Measurements from ENCODE around the gene RAD51D. TPM values are rescaled to one million over a fixed set of nuclear protein-coding genes. Genes with fewer than 3 reads are reported as not detected.

The RAD51D gene
- total RNA-seq, 2 experiments from 2014 or later = 6.2 to 8.6 TPM

- Histone ChIP-seq H3K4me1 (ENCODE audit: insufficient read depth, low read length) (peaks cover 57% of the 10 kb centered on the region), H3K36me3 (ENCODE audit: insufficient read depth, low read length) (no peaks in the 10 kb centered on the region), H3K4me3 (ENCODE audit: low read length) (no peak overlapping the region), H3K27ac (ENCODE audit: low read depth in 1 of 2, low read length in 2 of 2) (no peak overlapping the region), H3K27me3 (ENCODE audit: control insufficient read depth in 1 of 2, insufficient read depth in 2 of 2, low read length in 2 of 2) (no peaks in the 10 kb centered on the region), H3K9me3 (ENCODE audit: control insufficient read depth in 1 of 2, insufficient read depth in 1 of 2, low read length in 2 of 2) (no peaks in the 10 kb centered on the region)
- peak overlapping the region; percentile 57 for H3K4me3 Mint-ChIP-seq
- peaks cover 82% of the 10 kb centered on the region for H3K4me1 Mint-ChIP-seq (ENCODE audit: low read depth)
- POLR2A ChIA-PET = no interaction called here
- no peaks in the 10 kb centered on the region for H3K9me3 Mint-ChIP-seq
- CTCF ChIA-PET = interaction anchor here (0.8 kb wide), 1 partner anchor 8 kb away, joined by 3 read pairs; no protein-coding TSS in a partner anchor
- ATAC-seq (ENCODE audit: poor library complexity) (no peak), DNase-seq (peak in 1 of 14 experiments; percentile 37)
- TF ChIP-seq CTCF (IDR thresholded peaks at IDR 0.05) = no peak
- H3K36me3 Mint-ChIP-seq (ENCODE audit: low read depth) = peaks cover 42% of the 10 kb centered on the region
- H3K27ac Mint-ChIP-seq = peak overlapping the region; percentile 85
- no peaks in the 10 kb centered on the region for H3K27me3 Mint-ChIP-seq
- intact Hi-C loops (cut with DNase I, micrococcal nuclease) = no loop called here
These were observed 63.6 kb downstream of the RAD51D start for GRCh38 chr17:35056013-35056412.

DNA sequence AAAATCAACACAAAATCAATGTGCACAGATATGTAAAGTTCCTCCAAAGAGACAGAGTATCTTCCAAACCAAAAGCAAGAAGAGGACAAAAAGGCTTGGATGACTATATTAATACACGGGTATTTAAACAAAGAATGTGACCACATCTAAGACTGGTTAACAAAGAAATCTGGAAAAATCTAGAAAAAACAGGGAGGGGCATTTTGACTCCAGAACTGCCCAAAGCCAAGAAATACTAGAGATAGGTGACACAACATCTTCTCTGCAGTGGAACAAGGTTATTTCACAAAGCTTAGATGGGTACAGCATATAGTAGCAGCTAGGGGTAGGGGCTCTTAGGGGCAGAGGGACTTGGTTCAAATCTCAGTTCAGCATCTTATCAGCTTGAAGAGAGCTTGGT is 66.5 kb downstream of the RAD51D start:
- H3K4me1 ChIP-seq (ENCODE audit: insufficient read depth, low read length) = peaks cover 82% of the 10 kb centered on the region
- POLR2A ChIA-PET = interaction anchor here (0.8 to 7.5 kb wide), 7 partner anchors 8 to 92 kb away, joined by 3 to 77 read pairs (median 4); partner anchors contain the start of genes CCT6B, RFFL and ZNF830
- peak overlapping the region; percentile 78 to 85 for H3K27ac ChIP-seq (ENCODE audit: low read depth in 1 of 2, low read length in 2 of 2)
- no peaks in the 10 kb centered on the region for H3K9me3 Mint-ChIP-seq
- CTCF ChIA-PET = interaction anchor here (0.8 to 2.8 kb wide), 5 partner anchors 10 to 37 kb away, joined by 3 to 14 read pairs (median 5); partner anchors contain the start of gene RFFL
- no peaks in the 10 kb centered on the region for H3K27me3 ChIP-seq (ENCODE audit: control insufficient read depth in 1 of 2, insufficient read depth in 2 of 2, low read length in 2 of 2)
- ATAC-seq (ENCODE audit: poor library complexity) (no peak), DNase-seq (no peak)
- no peak overlapping the region for H3K4me3 ChIP-seq (ENCODE audit: low read length)
- no peaks in the 10 kb centered on the region for H3K27me3 Mint-ChIP-seq
- H3K4me3 Mint-ChIP-seq = peak overlapping the region; percentile 69
- no peaks in the 10 kb centered on the region for H3K9me3 ChIP-seq (ENCODE audit: control insufficient read depth in 1 of 2, insufficient read depth in 1 of 2, low read length in 2 of 2)
- no peaks in the 10 kb centered on the region for H3K36me3 ChIP-seq (ENCODE audit: insufficient read depth, low read length)
- intact Hi-C loops (cut with DNase I, micrococcal nuclease) = loop anchor here in 1 of 2 experiments (5.0 kb wide), 1 partner anchor 34 kb away; no protein-coding TSS in a partner anchor
- H3K36me3 Mint-ChIP-seq (ENCODE audit: low read depth) = peaks cover 20% of the 10 kb centered on the region
- H3K4me1 Mint-ChIP-seq (ENCODE audit: low read depth) = peaks cover 80% of the 10 kb centered on the region
- peak overlapping the region; percentile 92 for H3K27ac Mint-ChIP-seq
- no peak for TF ChIP-seq CTCF (IDR thresholded peaks at IDR 0.05)

- no peaks in the 10 kb centered on the region for H3K27me3 Mint-ChIP-seq
- H3K4me3 ChIP-seq (ENCODE audit: low read length) = no peak overlapping the region
- peak overlapping the region; percentile 92 for H3K27ac Mint-ChIP-seq
- ATAC-seq (ENCODE audit: poor library complexity) (no peak), DNase-seq (no peak)
- peaks cover 16% of the 10 kb centered on the region for H3K36me3 Mint-ChIP-seq (ENCODE audit: low read depth)
- ChIA-PET POLR2A (interaction anchor here (0.6 to 7.5 kb wide), 6 partner anchors 9 to 136 kb away, joined by 3 to 77 read pairs (median 4); partner anchors contain the start of gene RFFL), CTCF (interaction anchor here (1.0 to 2.8 kb wide), 2 partner anchors 11 to 17 kb away, joined by 3 to 14 read pairs; partner anchors contain the start of gene RFFL)
- no peaks in the 10 kb centered on the region for H3K36me3 ChIP-seq (ENCODE audit: insufficient read depth, low read length)
- intact Hi-C loops (cut with DNase I, micrococcal nuclease) = loop anchor here in 1 of 2 experiments (1.0 to 5.0 kb wide), 2 partner anchors 10 to 35 kb away; no protein-coding TSS in a partner anchor
- no peaks in the 10 kb centered on the region for H3K9me3 ChIP-seq (ENCODE audit: control insufficient read depth in 1 of 2, insufficient read depth in 1 of 2, low read length in 2 of 2)
- no peaks in the 10 kb centered on the region for H3K9me3 Mint-ChIP-seq
- no peak for TF ChIP-seq CTCF (IDR thresholded peaks at IDR 0.05)
- H3K27ac ChIP-seq (ENCODE audit: low read depth in 1 of 2, low read length in 2 of 2) = peak overlapping the region; percentile 78 to 85
- no peaks in the 10 kb centered on the region for H3K27me3 ChIP-seq (ENCODE audit: control insufficient read depth in 1 of 2, insufficient read depth in 2 of 2, low read length in 2 of 2)
- peak overlapping the region; percentile 69 for H3K4me3 Mint-ChIP-seq
- peaks cover 86% of the 10 kb centered on the region for H3K4me1 ChIP-seq (ENCODE audit: insufficient read depth, low read length)
- H3K4me1 Mint-ChIP-seq (ENCODE audit: low read depth) = peaks cover 76% of the 10 kb centered on the region
These were observed 66.9 kb downstream of the RAD51D start for GRCh38 chr17:35052780-35053179.

All from CD4-positive, alpha-beta T cell (primary cell).